ENCODE measurements around the gene HS3ST3B1. TPM values are rescaled to one million over a fixed set of nuclear protein-coding genes. Genes with fewer than 3 reads are reported as not detected.

HS3ST3B1 gene
- total RNA-seq, 1 experiment from 2014 or later: 2.4 TPM

- Histone ChIP-seq H3K27ac (ENCODE audit: low read depth, low read length) (no peak overlapping the region), H3K27me3 (ENCODE audit: insufficient read depth, low read length) (no peaks in the 10 kb centered on the region), H3K36me3 (ENCODE audit: control insufficient read depth in 1 of 2, insufficient read depth in 2 of 2, low read length in 2 of 2) (no peaks in the 10 kb centered on the region), H3K4me1 (ENCODE audit: control insufficient read depth in 1 of 2, insufficient read depth in 2 of 2, low read length in 2 of 2) (no peaks in the 10 kb centered on the region), H2AFZ (ENCODE audit: low read depth, low read length, poor library complexity, severe bottlenecking) (no peak overlapping the region), H3K79me2 (ENCODE audit: insufficient read depth, low read length) (no peaks in the 10 kb centered on the region), H3K4me3 (replicated peaks in 1 of 2; ENCODE audit: low read depth in 1 of 2, low read length in 2 of 2) (no peak overlapping the region), H4K20me1 (ENCODE audit: insufficient read depth) (no peaks in the 10 kb centered on the region), H3K9ac (ENCODE audit: low read length) (no peak overlapping the region), H3K4me2 (ENCODE audit: low read length) (no peak overlapping the region), H3K9me3 (ENCODE audit: control insufficient read depth in 1 of 2, insufficient read depth in 1 of 2, low read depth in 1 of 2, low read length in 2 of 2) (no peaks in the 10 kb centered on the region), H3K9me2 (ENCODE audit: insufficient read depth) (no peaks in the 10 kb centered on the region)
- DNase-seq (ENCODE audit: low read depth, low spot score): no peak
- TF ChIP-seq JUND (IDR thresholded peaks at IDR 0.05) (no peak), SRF (IDR thresholded peaks at IDR 0.05; ENCODE audit: low read depth) (no peak)
- BruUV-seq (replicated peaks): no TSS peak
- no peak for ATAC-seq
- ChIA-PET CTCF (no interaction called here), RAD21 (ENCODE audit: low non-redundant PET in 1 of 2, low total read pairs in 2 of 2, uncharacterized antibody in 2 of 2, unreplicated experiment in 2 of 2) (no interaction called here), POLR2A (no interaction called here)
- intact Hi-C loops (cut with micrococcal nuclease): no loop called here
Observed at GRCh38 chr17:14325618-14326167, 24.8 kb downstream of the HS3ST3B1 start.

- ChIA-PET RAD21 (ENCODE audit: low non-redundant PET in 1 of 2, low total read pairs in 2 of 2, uncharacterized antibody in 2 of 2, unreplicated experiment in 2 of 2) (no interaction called here), CTCF (no interaction called here), POLR2A (no interaction called here)
- no peaks in the 10 kb centered on the region for H3K27me3 ChIP-seq (ENCODE audit: insufficient read depth, low read length)
- no peaks in the 10 kb centered on the region for H3K36me3 ChIP-seq (ENCODE audit: control insufficient read depth in 1 of 2, insufficient read depth in 2 of 2, low read length in 2 of 2)
- TF ChIP-seq, protein P1, sequence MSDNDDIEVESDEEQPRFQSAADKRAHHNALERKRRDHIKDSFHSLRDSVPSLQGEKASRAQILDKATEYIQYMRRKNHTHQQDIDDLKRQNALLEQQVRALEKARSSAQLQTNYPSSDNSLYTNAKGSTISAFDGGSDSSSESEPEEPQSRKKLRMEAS (IDR thresholded peaks at IDR 0.05): no peak
- TF ChIP-seq YY1 (IDR thresholded peaks at IDR 0.05; ENCODE audit: extremely low read depth, insufficient replicate concordance, low read depth, low read length) (no peak), SP1 (IDR thresholded peaks at IDR 0.05; ENCODE audit: low read depth) (no peak), ELF1 (IDR thresholded peaks at IDR 0.05; ENCODE audit: borderline replicate concordance, low read depth) (no peak), CEBPB (IDR thresholded peaks at IDR 0.05; ENCODE audit: low read depth) (no peak), JUND (IDR thresholded peaks at IDR 0.05) (no peak), TCF7L2 (IDR thresholded peaks at IDR 0.05; ENCODE audit: borderline replicate concordance, extremely low read depth, insufficient read depth, insufficient read length) (no peak)
- no peaks in the 10 kb centered on the region for H3K79me2 ChIP-seq (ENCODE audit: insufficient read depth, low read length)
- no peak overlapping the region for H3K4me3 ChIP-seq (replicated peaks in 1 of 2; ENCODE audit: low read depth in 1 of 2, low read length in 2 of 2)
- DNase-seq (ENCODE audit: low read depth, low spot score) (no peak), ATAC-seq (no peak)
- no TSS peak for BruUV-seq (replicated peaks)
- intact Hi-C loops (cut with micrococcal nuclease): no loop called here
- H3K4me1 ChIP-seq (ENCODE audit: control insufficient read depth in 1 of 2, insufficient read depth in 2 of 2, low read length in 2 of 2): no peaks in the 10 kb centered on the region
- H3K9ac ChIP-seq (ENCODE audit: low read length): no peak overlapping the region
- no peaks in the 10 kb centered on the region for H3K9me2 ChIP-seq (ENCODE audit: insufficient read depth)
- H2AFZ ChIP-seq (ENCODE audit: low read depth, low read length, poor library complexity, severe bottlenecking): no peak overlapping the region
- H4K20me1 ChIP-seq (ENCODE audit: insufficient read depth): no peaks in the 10 kb centered on the region
- H3K9me3 ChIP-seq (ENCODE audit: control insufficient read depth in 1 of 2, insufficient read depth in 1 of 2, low read depth in 1 of 2, low read length in 2 of 2): no peaks in the 10 kb centered on the region
- no peak overlapping the region for H3K4me2 ChIP-seq (ENCODE audit: low read length)
- no peak overlapping the region for H3K27ac ChIP-seq (ENCODE audit: low read depth, low read length)
Observed at GRCh38 chr17:14329900-14330491, 29.1 kb downstream of the HS3ST3B1 start.
